GM18951 (cell line): ENCODE measurements around the gene GPATCH2L.

ENCODE experiments used
- POLR2A ChIP-seq: IDR thresholded peaks from 4 replicates; pipeline ENCODE4 v1.6.1; 2011; ENCODE audit warnings: mild to moderate bottlenecking; ENCODE audit not compliant: insufficient read length, insufficient read depth; ENCODE audit errors: extremely low read depth
- in situ Hi-C: fragments of 300-500 bp; cut with MboI; formaldehyde crosslinking; loops from one replicate; pipeline ENCODE4 v1.12.0; 2022; ENCODE audit warnings: low sequenced_read_pairs, mixed read lengths, inconsistent platforms; ENCODE audit not compliant: unreplicated experiment

Gene GPATCH2L

DNA sequence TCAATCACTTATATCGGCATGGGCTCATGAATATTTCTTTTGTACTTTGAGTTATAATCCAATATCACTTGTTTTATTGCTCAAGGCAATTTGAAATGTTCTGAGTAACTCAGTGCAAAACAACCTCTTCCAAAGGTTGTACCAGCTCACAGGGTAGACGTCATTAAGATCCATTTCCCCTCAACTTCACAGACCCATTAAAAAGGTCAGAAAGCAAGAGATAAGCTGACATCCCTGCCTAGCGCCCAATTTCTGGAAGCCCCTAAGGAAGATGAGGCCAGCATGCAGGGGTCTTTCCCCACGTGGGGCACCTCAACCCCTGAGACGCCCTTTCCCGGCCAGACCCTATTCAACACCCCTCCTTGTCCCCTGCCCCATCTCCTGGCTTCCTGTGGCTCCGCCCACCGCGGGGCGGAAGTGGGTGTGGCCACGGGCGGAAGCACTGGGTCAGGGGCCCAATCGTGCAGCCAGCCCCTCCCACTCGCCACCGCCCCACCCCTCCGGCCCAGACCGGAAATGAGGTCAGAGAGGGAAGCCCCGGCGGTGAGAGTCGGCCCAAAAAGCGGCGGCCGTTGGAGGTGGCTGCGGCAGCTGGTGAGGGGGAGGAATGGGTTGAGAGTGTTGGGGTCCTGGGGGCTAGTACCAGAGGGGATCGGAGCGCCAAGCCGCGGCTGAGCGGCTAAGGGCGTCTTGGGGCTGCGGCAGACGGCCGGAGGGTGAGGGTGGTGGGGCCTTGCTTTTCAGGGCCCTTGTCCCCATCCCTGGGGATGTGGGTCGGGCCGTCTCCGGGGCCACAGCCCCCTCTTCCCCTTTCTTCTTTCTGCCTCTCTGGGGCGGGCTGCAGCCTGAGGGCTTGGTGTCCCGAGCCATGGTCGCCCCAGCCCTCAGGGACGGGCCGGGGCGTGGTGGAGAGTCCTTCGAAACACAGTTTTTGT lies at the start of gene GPATCH2L:
TSS of gene GPATCH2L (plus strand) at position 525 of the 935 bp plus-strand sequence. CDS start 2,442 bp downstream, outside the sequence.
- in situ Hi-C loops: no loop called here
- peak; percentile 88 for TF ChIP-seq POLR2A

DNA sequence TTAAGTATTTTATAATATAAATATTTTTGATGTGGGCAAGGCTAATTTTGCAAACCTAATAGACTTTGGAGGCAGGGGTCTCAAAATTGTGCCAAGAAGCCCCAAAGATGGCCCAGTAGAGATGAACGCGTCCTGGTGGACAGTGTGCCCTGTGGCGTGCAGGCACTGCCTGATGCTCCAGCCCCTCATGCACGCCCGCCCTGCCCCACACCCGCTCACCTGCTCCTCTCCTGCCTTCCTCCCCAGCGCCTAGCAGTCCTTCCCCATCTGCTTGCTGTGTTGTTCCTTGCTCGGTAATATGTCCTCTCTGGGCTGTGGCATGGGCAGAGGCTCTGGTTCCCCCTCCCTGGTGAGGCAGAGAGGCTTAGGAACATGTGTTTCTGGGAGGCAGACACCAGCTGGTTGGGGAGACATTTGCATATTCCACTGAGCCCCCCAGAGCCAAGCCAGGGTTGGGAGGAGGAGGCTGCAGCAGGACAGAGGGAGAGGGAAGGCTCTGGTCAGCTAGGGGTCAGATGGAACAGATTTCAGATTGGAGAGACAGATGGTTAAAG lies 46.8 kb upstream of the GPATCH2L start:
- no peak for TF ChIP-seq POLR2A

DNA sequence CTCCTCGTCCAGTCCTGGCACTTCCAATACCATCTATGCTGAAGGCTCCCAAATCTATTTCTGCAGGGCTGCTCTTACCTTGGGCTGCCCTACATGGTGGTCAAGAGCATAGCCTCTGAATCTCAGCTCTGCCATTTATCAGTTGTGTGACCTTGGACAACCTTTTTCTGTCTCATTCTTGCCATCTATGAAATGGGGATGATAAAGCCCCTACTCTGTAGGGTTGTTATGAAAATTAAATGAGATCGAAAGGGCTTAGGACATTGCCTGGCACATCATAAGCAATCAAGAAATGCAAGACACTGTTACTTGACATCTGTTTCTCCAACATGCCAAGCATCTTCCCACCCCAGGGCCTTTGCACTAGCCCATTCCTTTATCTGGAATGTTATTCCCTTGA lies 45.5 kb upstream of the GPATCH2L start:
- no peak for TF ChIP-seq POLR2A
- in situ Hi-C loops: no loop called here

More for the DNA sequence above, 46.8 kb upstream of the GPATCH2L start:
- in situ Hi-C loops: no loop called here

DNA sequence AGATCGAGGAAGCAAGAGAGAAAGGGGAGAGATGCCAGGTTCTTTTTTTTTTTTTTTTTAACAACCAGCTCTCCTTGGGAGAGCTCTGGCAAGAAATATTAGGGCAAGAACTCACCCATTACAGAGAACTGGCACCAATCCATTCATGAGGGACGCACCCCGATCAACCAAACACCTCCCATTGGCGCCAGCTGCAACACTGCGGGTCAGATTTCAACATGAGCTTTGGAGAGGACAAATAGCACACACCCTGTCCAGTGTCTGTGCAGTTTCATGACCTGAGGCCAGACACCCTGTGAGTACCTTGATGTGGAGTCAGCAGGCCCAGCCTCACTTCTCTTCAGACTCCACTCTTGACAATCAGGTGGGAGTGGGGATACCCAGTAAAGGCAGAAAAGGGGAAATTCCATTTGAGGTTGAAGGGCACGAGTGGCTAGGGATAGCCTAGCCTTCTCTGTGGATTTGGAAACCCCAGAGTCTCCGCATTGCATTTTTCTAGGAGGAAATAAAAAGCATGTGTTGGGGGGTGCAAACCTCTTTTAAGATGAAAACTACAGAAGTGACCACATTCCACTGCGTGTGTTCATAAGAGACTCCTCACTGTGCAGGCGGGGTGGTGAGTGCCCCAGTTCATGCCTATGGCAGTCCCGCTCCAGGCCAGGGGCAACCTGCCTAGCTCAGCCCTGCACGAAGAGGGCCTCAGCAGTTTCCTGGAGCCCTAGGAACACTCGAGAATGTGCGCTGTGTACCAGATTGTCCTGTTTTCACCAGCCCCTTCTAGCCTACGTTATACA lies 42.4 kb upstream of the GPATCH2L start:
- no peak for TF ChIP-seq POLR2A
- in situ Hi-C loops: no loop called here

DNA sequence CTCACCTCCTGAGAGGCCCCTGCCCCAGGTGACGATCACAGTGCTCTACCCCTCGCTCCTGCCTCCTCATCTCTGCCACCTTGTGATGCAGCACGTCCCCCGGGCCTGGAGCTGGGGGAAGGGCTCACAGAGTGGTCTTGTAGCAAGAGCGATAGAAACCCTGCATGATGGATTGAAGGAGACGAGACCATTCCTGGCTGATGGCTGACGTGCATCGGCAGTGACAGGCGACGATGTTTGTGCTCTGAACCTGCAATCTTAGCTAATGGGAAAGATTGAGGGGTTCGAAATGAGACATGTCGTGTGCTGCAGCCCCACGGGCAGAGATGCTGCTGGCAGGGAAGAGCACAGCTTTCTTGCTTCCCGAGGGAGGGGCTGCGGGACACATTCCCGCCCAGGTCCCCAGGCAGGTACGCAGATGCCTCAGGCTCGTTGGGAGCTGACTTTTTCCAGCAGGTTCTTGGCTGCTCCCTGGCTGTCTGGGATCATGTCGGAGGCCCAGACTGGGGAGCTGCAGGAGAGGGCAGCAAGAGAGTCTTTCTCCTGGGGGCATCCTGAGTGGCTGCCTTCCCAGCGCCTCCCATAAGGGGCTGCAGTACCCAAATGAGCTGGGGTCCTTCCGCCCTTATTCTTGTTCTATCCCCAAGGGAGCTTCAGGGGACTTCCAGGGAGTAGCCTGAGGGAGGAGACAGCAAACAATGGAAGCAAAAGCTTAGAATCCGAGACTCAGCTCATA lies 38.7 kb upstream of the GPATCH2L start:
- no peak for TF ChIP-seq POLR2A
- in situ Hi-C loops: no loop called here

DNA sequence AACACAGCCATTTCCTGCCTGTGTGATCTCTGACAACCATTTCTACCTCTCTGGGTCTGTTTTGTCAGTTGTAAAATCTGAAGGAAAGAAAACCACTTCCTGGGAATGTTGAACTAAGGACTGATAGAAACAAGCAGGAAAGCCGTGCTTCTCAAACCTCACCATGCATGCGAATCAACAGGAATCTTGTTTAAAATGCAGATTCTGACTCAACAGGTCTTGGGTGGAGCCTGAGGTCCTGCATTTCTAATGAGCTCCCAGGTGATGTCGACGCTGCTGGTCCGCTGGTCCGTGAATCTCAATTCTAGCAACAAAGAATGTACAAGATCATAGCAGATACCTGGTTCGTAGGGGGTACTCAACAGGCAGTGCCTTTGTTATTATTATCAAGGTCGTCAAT lies 38.0 kb upstream of the GPATCH2L start:
- in situ Hi-C loops: no loop called here
- no peak for TF ChIP-seq POLR2A

DNA sequence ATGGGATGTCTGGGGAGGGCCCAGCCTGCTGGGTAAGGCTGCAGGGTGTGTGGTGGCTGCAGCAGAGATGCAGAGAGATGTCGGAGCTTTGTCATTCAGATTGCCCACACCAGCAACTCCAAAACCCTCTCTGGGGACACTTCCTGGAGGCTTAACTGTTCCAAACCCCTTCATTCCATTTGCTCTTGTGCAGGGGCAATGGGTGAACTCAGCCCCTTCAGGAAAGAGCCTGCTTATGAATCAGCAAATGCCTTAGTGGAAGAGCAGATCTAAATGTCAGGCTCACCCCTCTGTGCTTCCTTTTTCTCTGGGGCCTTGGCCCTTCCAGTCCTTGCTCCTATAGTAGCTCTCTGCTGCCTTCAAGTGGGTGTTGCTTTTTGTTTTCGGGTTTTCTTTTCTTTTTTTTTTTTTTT lies 36.7 kb upstream of the GPATCH2L start:
- in situ Hi-C loops: no loop called here

DNA sequence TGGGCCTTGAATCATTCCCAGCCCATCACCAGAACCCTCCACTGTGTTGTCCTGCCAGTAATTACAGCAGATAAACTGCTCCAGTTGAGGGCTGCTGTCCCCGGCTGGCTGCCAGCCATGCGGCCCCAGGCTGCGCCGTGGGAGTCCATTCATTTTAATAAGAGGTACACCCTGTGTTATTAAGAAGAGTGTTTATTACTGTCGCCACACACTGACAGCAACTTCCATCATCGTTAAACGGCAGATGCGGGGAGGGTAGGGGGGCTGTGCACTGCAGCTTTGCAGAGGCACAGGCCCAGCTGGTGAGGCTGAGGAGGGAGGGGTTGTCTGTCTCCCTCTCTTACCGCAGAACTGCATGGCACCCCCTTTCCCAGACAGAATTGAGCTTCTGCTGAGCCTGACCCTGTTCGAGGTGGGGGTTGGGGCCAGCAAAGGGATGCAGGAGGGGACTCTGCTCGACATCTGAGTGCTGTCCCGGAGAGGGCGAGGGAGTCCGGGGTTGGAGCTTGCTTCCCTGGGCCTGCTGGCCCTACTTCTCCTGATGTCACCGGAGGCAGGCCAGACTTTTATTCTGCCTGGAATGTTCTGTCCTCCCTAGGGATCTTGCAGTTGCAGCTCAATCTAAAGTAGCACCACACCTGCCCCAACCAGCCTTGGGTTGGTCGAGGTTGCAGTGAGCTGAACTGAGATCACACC lies 33.8 kb upstream of the GPATCH2L start:
- no peak for TF ChIP-seq POLR2A
- in situ Hi-C loops: no loop called here

More for the DNA sequence above, 36.7 kb upstream of the GPATCH2L start:
- TF ChIP-seq POLR2A: no peak

DNA sequence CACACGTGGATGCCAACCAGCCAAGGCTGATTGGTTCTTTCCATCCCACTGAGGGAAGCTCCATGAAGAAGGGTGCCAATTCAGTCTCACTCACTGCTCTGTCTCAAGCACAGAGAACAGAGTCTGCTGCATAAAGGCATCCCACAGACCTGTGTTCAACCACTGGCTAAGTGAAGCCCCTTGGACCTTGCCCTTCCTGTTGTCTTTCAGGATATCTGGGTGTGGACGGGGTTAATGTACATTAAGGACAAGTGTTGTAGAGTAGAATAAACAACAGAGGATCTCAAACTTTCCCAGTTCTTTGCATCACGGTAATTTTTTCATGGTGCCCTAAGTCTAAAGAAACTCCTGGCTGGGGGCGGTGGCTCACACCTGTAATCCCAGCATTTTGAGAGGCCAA lies 33.1 kb upstream of the GPATCH2L start:
- TF ChIP-seq POLR2A: no peak
- in situ Hi-C loops: no loop called here

DNA sequence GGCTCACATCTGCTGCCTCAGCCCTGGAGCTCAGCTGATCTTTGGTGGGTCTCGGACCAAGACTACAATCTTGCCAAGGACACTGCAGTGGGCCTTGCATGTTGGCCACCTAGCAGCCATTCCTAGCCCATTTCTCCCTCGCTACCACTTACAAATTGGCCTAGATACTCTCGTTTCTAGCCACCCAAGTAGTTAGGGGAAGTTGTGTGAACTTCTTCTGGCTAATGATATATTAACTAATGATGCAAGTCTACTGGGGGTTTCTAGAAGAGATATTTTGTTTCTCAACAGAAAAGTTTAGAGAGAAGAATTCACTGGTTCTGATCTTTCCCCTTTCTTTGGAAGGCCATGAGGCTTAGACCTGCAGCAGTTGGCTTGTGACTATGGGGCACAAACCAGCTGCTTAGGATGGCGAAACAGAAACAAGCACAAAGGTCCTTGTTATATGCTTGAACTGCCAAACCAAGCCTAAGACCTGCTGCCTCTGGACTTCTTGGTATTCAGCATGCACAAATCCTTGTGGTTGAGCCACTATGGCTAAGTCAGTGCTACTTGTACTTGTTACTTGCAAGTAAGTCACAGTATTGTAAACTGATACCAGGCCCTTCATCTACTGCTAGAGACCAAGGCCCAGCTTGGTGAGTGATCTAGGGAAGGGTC lies 30.5 kb upstream of the GPATCH2L start:
- TF ChIP-seq POLR2A: no peak
- in situ Hi-C loops: no loop called here

DNA sequence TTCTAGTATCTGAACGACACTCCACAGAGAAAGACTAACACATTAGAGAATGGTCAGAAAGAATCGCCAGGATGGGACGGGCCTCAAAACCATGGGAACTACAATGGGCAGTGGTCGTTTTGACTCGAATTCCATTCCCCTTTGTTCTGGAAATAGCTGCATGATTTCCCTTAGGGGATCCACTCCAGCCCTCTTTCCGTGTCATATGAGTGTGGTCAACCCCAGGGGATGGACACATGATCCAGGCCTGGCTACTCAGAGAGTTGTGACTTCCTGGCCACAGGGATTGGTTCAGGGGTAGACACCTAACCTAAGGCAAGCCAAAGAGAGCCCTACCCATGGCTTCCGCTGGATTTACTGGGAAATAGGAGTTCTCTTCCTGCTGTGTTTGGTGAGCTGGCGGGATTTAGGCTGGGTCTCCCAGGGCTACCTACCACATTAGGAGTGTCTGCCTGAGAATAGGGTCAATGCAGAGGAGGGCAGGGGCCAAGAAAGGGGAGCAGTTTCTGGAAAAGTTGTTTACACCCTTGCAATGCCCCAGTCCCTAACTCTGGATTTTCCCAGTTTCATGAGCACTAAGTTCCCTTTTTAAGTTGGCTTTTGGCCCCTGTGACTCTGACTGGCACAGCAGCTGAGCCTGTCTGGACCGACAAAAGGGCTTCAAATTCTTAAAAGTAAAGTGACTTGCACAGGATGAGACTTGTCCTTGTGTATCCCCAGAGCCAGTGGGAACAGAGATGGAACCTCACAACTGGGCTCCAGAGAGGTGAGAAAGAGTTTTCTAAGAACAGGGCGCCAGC lies 28.1 kb upstream of the GPATCH2L start:
- in situ Hi-C loops: no loop called here
- TF ChIP-seq POLR2A: no peak

DNA sequence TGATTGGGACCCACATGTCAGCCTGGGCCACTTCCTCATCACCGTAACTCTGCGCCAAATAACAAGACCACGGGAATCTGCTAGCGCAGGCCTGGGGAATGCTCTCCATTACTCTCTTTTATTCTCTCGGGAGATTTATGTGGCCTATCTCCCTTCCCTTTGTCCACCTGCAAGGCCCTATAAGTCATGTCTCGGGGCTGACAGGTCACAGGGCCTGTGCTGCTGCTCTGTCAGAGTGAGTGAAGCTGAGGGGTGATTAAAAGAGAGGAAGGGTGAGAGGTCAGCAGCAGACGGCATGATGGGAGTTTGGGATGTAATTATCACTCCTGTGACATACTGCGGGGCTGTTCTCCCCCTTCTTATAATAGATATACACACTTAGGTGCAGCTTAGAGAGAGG lies 26.2 kb upstream of the GPATCH2L start:
- in situ Hi-C loops: no loop called here
- TF ChIP-seq POLR2A: no peak
